ENCODE results near the gene DDN. TPM values are rescaled to one million over a fixed set of nuclear protein-coding genes. Genes with fewer than 3 reads are reported as not detected.
A peak's percentile ranks its signal among the peaks of the same experiment; 100 is the strongest.

DDN gene
- total RNA-seq, 1 donor from 2014 or later = 5.5 TPM

- DNase-seq (ENCODE audit: low spot score) = peak; percentile 30
Measured at GRCh38 chr12:49014547-49014946, 15.4 kb upstream of the DDN start.

DNA sequence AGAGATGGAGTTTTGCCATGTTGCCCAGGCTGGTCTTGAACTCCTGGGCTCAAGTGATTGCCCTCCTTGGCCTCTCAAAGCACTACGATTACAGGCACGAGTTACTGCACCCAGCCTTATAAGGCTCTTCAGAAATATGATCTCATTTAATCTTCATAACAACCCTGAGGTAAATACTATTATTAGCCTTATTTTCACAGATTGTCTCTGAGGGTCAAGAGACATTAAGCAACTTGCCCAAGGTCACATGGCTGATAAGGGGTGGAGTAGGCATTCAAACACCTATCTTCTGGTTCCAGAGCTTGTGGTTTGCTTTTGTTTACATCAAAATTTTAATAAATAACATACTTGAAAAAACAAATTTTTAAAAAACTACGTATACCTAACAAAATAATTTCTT, 14.3 kb upstream of the DDN start:
- DNase-seq (ENCODE audit: low spot score) = no peak

DNA sequence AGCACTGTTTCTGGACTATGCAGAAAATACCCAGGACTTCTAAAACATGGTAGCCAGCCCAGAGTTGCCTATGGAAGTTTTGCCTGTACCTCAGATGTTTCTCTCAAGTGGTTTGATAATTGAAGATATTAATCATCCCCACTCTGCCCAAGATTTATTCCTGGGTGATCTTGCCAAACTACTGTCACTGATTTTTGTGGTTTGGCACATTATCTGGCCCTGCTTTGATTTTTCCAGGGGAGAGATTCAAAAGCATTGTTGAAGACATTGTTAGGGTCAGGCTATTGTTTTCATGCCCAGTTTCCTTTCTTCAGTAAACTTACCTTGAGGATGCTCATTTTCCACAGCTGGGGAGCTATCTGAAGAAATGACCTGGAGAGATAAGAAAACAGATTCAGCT, 13.6 kb upstream of the DDN start:
- no peak for DNase-seq (ENCODE audit: low spot score)

DNA sequence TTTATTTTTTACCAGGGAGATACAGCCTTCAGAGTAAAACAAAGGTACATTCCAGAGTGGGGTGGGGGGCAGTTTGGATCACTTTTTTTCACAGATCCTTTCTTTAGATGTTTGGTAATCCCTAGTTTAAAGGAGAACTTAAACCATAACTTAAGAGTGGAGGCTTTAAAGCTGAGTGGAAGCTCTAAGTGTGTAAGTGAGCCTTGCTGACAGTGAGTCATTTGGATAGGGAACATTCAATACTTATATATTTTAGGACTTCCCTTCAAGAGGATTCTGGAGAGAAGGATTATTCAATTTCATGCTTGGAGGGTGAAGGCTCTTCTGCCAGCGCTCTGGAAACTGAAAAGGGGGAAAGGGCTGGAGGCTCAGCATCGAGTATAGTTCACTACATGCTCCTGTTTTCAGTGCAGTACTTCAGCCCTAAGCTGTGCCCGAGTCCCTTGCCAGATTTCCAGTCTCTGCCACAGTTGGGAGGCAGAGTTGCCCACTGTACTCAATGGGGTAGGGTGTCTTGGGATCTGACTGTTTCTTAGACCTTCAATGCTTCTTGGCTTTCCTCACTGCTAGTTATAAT, 11.0 kb upstream of the DDN start:
- DNase-seq (ENCODE audit: low spot score) = no peak

- DNase-seq (ENCODE audit: low spot score) = no peak
Measured at GRCh38 chr12:49008943-49009342, 9.8 kb upstream of the DDN start.

GRCh38 chr12:49000346-49000745, 1.2 kb upstream of the DDN start:
- no peak for DNase-seq (ENCODE audit: low spot score)

DNA sequence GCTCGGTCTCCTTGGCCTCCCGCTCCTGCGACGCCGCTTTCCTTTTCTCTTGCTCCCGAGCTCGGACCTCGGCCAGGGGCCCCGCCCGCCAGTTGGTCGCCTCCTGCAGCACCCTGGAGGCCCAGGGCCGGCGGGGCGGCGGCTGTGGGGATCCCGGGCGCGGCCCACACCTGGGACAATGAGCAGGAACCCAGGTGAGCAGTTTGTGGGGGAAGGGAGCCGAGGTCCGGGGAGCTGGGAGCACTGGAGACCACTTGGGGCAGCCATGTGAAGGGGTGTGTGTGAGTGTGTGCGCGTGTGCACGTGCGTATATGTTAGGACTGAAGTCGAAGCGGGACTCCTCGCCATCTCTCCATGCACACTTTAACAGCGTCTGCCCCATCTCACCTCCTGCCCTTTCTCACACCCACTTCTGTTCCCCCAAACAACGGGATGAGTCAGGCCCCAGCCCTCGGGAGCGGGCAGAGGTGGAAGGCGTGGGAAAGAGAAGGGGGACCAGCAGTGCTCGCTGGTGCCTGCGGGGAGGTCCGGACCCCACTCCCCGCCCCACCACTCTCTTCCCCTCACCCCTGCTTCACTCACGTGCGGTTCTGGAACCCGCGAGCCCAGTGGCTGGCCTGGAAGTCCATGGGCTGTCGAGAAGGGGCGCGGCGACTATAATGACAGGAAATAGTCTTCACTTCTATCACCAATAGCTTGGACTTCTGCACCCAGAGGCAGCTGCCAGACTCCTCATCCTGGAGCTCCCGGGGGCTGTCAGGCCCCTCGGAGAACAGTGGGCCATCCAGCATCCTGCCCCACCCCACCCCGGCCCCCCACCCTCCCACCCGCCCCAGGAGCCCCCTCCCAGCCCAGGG, 450 bp downstream of the DDN start:
- DNase-seq (ENCODE audit: low spot score) = no peak

GRCh38 chr12:48997719-48998496, 1.3 kb downstream of the DDN start:
- no peak for DNase-seq (ENCODE audit: low spot score)

DNA sequence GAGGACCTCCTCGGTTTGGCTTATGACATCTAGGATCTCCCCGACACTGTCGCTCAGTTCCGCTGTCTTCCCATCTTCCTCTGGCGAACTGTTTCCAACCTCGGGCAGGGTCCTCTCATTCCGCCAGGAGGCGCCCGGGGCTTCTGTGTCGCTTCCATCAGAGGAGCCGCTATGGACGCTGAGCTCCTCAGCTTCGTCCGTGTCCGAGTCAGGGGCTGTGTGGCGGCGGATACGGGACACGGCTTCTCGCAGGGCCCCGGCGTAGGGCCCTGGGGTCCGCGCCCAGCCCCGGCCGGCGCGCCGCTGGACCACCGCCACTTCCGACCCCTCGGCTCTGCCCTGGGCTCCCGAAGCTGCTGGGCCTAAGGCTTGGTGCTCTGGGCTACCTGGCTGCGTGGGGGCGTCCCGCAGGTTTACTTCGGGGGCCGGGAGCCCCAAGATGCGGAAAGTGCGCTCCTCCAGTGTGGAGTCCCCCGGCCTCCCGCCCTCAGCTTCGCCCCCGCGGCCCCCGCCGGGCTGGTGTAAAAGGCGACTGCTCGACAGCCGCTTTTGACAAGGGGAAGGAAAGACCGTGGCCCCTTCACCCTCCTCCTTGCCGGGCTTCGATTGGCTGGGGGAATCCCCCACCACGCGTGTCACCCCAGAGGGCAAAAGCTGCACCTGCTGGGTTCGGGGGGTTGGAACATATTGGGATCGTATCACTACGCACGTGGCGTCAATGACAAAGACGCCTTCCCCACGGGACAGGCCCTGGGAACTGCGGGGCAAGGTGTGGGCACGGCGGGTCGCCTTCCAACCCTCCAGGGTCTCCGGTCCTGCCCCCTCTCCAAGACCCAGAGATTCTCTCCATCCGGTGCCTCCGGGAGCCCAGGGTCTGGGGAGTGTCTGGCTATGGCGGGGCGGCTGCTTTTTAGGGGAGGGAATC, 2.1 kb downstream of the DDN start:
- peak; percentile 77 for DNase-seq (ENCODE audit: low spot score)

DNA sequence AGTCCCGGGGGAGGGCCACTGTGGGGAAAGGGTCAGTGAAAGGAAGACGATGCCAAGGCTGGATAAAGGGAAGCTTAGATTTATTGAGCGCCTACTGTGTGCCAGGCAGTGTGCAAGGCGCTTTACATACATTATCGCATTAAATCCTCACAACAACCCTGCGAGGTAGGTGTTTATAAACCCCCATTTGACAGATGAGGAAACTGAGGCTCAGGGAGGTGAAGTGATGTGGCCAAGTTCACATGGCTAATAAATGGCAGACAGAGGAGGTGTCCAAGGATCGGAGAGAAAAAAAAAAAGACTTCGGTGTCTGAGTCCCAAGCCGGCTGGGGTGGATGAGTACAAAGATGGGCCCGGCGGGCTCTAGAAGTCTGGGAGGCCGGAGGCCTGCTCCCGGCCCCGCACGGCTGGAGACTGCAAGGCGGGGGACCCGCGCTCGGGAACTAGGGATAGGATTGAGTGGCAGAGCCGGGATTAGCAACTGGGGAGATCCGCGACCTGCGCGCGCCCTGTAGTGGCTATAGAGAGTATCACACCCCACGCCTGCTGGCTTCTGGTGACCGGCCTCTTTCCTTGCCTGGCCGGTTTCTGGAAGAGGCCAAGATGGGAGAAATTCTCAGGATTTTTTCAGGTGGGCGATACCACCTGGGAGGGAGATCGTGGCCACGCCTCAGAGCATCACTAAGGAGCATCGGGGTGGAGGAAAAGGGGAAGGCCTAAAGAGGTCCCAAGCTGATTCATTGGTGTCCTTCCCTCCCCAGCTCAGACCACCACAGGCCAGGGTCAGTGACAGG, 3.9 kb downstream of the DDN start:
- peak; percentile 87 for DNase-seq (ENCODE audit: low spot score)

GRCh38 chr12:48994224-48995085, 4.7 kb downstream of the DDN start:
- no peak for DNase-seq (ENCODE audit: low spot score)

DNA sequence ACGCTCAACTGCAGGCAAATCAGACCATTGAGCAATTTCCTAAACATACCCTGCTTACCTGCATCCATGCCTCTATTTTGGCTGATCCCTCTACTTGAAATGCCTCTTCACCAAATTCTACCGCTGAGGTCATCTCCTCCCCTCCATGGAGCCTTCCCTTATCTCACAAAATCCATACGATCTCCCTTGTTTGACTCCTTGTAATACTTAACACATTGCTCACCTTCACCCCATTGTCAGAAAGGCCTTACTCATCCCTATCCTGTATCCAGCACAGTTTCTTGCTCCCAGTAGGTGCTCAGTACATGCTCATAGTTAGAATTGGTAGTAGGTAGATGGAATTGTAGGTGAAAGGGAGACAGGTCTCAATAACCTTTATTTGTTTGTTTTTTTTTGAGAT, 5.4 kb downstream of the DDN start:
- DNase-seq (ENCODE audit: low spot score) = no peak

- no peak for DNase-seq (ENCODE audit: low spot score)
Measured at GRCh38 chr12:48991247-48992050, 7.7 kb downstream of the DDN start.

- DNase-seq (ENCODE audit: low spot score) = no peak
Measured at GRCh38 chr12:48990552-48990951, 8.6 kb downstream of the DDN start.

DNA sequence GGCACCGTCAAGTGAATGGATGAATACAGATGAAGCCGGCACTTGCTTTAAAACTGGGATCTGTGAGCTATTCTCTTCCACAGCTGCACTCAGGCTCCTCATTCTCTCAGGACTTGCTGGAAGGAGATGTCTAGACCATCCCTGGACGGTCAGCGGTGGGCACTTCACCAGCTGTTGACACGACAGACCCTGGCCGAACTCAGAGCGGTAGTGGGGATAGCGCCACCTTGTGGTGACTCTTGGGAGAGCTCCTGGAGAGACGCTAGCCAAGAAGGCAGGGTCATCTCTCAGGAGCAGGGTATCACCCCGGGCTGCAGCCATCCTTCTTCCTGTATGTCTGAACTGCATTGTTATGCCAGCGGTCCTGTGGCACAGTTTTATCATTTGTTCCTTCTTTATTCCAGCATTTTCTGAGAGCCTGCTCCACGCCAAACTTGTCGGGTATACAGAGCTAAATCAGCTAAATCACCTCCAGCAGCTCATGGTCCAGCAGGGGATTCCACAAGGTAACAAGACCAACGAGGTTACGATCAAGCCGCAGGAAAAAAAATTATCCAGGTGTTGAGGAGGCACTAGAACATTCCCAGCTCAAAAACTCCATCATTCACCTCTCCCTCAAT, 11.0 kb downstream of the DDN start:
- no peak for DNase-seq (ENCODE audit: low spot score)

- DNase-seq (ENCODE audit: low spot score) = no peak
Measured at GRCh38 chr12:48986720-48987291, 12.4 kb downstream of the DDN start.

DNA sequence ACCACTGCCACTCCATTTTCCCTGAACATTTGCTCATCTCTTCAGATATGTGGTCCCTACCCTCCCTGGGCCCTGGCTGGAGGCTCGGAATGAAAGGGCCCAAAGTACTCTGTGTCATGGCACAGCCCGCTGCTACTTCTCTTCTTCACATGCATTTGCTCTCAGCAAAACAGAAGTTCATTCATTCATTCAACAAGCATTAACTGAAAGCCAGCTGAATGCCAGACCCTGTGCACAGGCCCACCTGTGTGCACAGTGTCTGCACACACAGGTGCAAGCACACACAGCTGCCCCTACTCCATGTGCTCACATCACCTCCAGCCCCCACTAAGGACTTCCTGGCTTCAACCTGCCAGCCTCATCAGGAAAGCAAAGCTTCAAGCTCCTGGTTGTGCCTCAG, 13.3 kb downstream of the DDN start:
- DNase-seq (ENCODE audit: low spot score) = no peak

- no peak for DNase-seq (ENCODE audit: low spot score)
Measured at GRCh38 chr12:48985475-48985897, 13.7 kb downstream of the DDN start.
